Neural cell (in vitro differentiated cells): Measurements from ENCODE around the gene MRPL4. TPM values are rescaled to one million over a fixed set of nuclear protein-coding genes. Genes with fewer than 3 reads are reported as not detected.

Experiments
- H2AFZ ChIP-seq: fragments of 200-600, 300-800 bp; sonication (generic), shearing (Covaris generic); 2 replicates; pipeline ENCODE4 v1.6.0; 2014; ENCODE audit warnings: low read depth, mild to moderate bottlenecking, antibody characterized with exemption, low read length, moderate library complexity
- H3F3A ChIP-seq: fragments of 200-600 bp; shearing (Covaris generic); 2 replicates; pipeline ENCODE4 v1.6.1; 2016; ENCODE audit warnings: mild to moderate bottlenecking, moderate library complexity, mixed read lengths, antibody characterized with exemption, low read length; ENCODE audit not compliant: insufficient read depth, poor library complexity, severe bottlenecking
- H3K27ac ChIP-seq: fragments of 200-600, 300-800 bp; sonication (generic), shearing (Covaris generic); 2 replicates; pipeline ENCODE4 v1.5.1; 2014; ENCODE audit warnings: mild to moderate bottlenecking, low read length, moderate library complexity
- H3K27me3 ChIP-seq: fragments of 300-800, 200-600 bp; sonication (generic), shearing (Covaris generic); 2 replicates; pipeline ENCODE4 v1.6.0; 2014; ENCODE audit warnings: mild to moderate bottlenecking, low read depth, low read length, moderate library complexity; ENCODE audit not compliant: insufficient read depth
- H3K36me3 ChIP-seq: fragments of 300-800, 200-600 bp; sonication (generic), shearing (Covaris generic); 2 replicates; pipeline ENCODE4 v1.5.1; 2014; ENCODE audit warnings: mild to moderate bottlenecking, antibody characterized with exemption, low read length, moderate library complexity; ENCODE audit not compliant: insufficient read depth
- H3K4me2 ChIP-seq: fragments of 300-800, 200-600 bp; sonication (generic), shearing (Covaris generic); 2 replicates; pipeline ENCODE4 v1.6.0; 2014; ENCODE audit warnings: mild to moderate bottlenecking, low read length
- H3K4me3 ChIP-seq: fragments of 300-800, 200-600 bp; sonication (generic), shearing (Covaris generic); 2 replicates; pipeline ENCODE4 v1.5.1; 2014; ENCODE audit warnings: mild to moderate bottlenecking, low read length, moderate library complexity
- H3K79me2 ChIP-seq: fragments of 200-600 bp; shearing (Covaris generic); replicated peaks from 2 replicates; pipeline ENCODE4 v1.6.0; 2014; ENCODE audit warnings: mild to moderate bottlenecking, low read length, moderate library complexity; ENCODE audit not compliant: insufficient read depth
- H3K9ac ChIP-seq: fragments of 300-800, 200-600 bp; sonication (generic), shearing (Covaris generic); 2 replicates; pipeline ENCODE4 v1.6.1; 2016; ENCODE audit warnings: mild to moderate bottlenecking, low read length, mixed read lengths
- H3K9me2 ChIP-seq: fragments of 200-600 bp; shearing (Covaris generic); 2 replicates; pipeline ENCODE4 v1.6.1; 2016; ENCODE audit warnings: mild to moderate bottlenecking, low read length, mixed read lengths; ENCODE audit not compliant: insufficient read depth
- H3K9me3 ChIP-seq: fragments of 200-600, 300-800 bp; sonication (generic), shearing (Covaris generic); 2 replicates; pipeline ENCODE4 v1.6.1; 2016; ENCODE audit warnings: mild to moderate bottlenecking, mixed run types, low read length, moderate library complexity, mixed read lengths
- H4K20me1 ChIP-seq: fragments of 200-600 bp; shearing (Covaris generic); 2 replicates; pipeline ENCODE4 v1.6.1; 2016; ENCODE audit warnings: mild to moderate bottlenecking, mixed run types; ENCODE audit not compliant: insufficient read depth
- EP300 ChIP-seq: fragments of 450-650 bp; conservative IDR thresholded peaks from 2 replicates; pipeline ENCODE4 v1.6.1; 2014; ENCODE audit warnings: antibody characterized with exemption, mild to moderate bottlenecking, moderate library complexity; ENCODE audit not compliant: poor library complexity, severe bottlenecking
- EZH2 ChIP-seq: fragments of 200-600, 300-800 bp; shearing (Covaris generic), sonication (generic); IDR thresholded peaks from 2 replicates; pipeline ENCODE4 v1.6.1; 2014; ENCODE audit warnings: antibody characterized with exemption, low read length, borderline replicate concordance, mild to moderate bottlenecking; ENCODE audit not compliant: insufficient read depth, poor library complexity, severe bottlenecking
- MXI1 ChIP-seq: fragments of 450-650 bp; conservative IDR thresholded peaks from 2 replicates; pipeline ENCODE4 v1.6.1; 2014; ENCODE audit warnings: antibody characterized with exemption, mild to moderate bottlenecking; ENCODE audit not compliant: poor library complexity, severe bottlenecking
- POLR2AphosphoS5 ChIP-seq: IDR thresholded peaks from 2 replicates; pipeline ENCODE4 v1.6.1; 2012
- RAD21 ChIP-seq: fragments of 450-650 bp; conservative IDR thresholded peaks from 2 replicates; pipeline ENCODE4 v1.6.1; 2014; ENCODE audit warnings: antibody characterized with exemption, mild to moderate bottlenecking, moderate library complexity
- SMC3 ChIP-seq: fragments of 450-650 bp; conservative IDR thresholded peaks from 2 replicates; pipeline ENCODE4 v1.6.1; 2014; ENCODE audit warnings: antibody characterized with exemption, mild to moderate bottlenecking, moderate library complexity; ENCODE audit not compliant: poor library complexity
- TAF1 ChIP-seq: IDR thresholded peaks from 2 replicates; pipeline ENCODE4 v1.6.1; 2012; ENCODE audit warnings: low read depth
- polyA plus RNA-seq: library from polyadenylated mRNA; depleted of rRNA; stranded (reverse); fragments of >200 nt; gene quantifications from 2 replicates; pipeline ENCODE4 v1.2.3, GENCODE V29; 2014
- TF ChIP-seq, protein P1 (sequence below): fragments of 450-650 bp; IDR thresholded peaks from 2 replicates; pipeline ENCODE4 v1.5.1; 2014; ENCODE audit warnings: antibody characterized with exemption, mild to moderate bottlenecking, moderate library complexity; ENCODE audit not compliant: poor library complexity, severe bottlenecking
- TF ChIP-seq, protein P2 (sequence below): IDR thresholded peaks from 2 replicates; pipeline ENCODE4 v1.6.1; 2012; ENCODE audit warnings: borderline replicate concordance

MRPL4 gene
- polyA plus RNA-seq, 1 donor from 2014 or later = 27.2 TPM

DNA sequence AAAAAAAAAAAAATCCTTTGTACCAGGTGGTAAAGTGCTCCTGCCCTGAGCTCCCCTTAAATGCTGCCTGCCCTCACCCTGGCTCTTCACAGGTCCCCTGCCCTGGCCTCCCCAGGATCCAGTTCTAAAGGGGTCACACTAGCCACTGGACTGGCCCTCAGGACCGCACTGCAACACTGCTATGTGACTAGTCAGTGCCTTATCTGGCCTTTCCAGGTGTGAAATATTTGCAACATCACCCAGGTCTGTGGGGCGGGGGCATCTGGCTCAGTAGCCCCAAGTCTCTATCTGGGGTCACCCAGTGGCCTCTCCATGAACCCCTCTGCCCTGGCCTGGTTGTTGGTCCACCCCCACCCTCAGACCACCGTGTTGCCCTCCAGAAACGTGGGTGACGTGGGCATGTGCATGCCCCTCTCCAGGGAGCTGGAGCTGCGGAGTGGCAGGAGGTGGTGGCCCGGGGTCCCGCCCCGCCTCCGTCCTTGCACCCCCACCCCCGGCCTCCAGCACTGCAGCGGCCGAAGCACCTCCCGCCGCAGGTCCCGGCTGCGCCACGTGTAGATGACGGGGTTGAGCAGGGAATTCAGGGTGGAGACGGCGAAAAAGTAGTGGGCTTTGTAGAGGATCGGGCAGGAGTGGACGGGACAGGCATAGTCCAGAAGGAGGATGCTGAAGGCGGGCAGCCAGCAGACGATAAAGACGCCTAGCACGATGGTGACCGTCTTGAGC, 28.4 kb upstream of the MRPL4 start:
- Histone ChIP-seq H3K27me3 (no peaks in the 10 kb centered on the region), H3K4me3 (no peak overlapping the region), H3K79me2 (peaks cover 4% of the 10 kb centered on the region), H3K27ac (no peak overlapping the region), H2AFZ (no peak overlapping the region), H4K20me1 (no peaks in the 10 kb centered on the region), H3K9me2 (no peaks in the 10 kb centered on the region), H3K9ac (no peak overlapping the region), H3K9me3 (no peaks in the 10 kb centered on the region), H3K36me3 (no peaks in the 10 kb centered on the region), H3K4me2 (no peak overlapping the region), H3F3A (no peaks in the 10 kb centered on the region)
- TF ChIP-seq POLR2AphosphoS5 (no peak), SMC3 (no peak), EZH2 (no peak), EP300 (no peak), MXI1 (no peak), RAD21 (no peak), TAF1 (no peak)
- TF ChIP-seq, protein P1, sequence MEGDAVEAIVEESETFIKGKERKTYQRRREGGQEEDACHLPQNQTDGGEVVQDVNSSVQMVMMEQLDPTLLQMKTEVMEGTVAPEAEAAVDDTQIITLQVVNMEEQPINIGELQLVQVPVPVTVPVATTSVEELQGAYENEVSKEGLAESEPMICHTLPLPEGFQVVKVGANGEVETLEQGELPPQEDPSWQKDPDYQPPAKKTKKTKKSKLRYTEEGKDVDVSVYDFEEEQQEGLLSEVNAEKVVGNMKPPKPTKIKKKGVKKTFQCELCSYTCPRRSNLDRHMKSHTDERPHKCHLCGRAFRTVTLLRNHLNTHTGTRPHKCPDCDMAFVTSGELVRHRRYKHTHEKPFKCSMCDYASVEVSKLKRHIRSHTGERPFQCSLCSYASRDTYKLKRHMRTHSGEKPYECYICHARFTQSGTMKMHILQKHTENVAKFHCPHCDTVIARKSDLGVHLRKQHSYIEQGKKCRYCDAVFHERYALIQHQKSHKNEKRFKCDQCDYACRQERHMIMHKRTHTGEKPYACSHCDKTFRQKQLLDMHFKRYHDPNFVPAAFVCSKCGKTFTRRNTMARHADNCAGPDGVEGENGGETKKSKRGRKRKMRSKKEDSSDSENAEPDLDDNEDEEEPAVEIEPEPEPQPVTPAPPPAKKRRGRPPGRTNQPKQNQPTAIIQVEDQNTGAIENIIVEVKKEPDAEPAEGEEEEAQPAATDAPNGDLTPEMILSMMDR = no peak
- TF ChIP-seq, protein P2, sequence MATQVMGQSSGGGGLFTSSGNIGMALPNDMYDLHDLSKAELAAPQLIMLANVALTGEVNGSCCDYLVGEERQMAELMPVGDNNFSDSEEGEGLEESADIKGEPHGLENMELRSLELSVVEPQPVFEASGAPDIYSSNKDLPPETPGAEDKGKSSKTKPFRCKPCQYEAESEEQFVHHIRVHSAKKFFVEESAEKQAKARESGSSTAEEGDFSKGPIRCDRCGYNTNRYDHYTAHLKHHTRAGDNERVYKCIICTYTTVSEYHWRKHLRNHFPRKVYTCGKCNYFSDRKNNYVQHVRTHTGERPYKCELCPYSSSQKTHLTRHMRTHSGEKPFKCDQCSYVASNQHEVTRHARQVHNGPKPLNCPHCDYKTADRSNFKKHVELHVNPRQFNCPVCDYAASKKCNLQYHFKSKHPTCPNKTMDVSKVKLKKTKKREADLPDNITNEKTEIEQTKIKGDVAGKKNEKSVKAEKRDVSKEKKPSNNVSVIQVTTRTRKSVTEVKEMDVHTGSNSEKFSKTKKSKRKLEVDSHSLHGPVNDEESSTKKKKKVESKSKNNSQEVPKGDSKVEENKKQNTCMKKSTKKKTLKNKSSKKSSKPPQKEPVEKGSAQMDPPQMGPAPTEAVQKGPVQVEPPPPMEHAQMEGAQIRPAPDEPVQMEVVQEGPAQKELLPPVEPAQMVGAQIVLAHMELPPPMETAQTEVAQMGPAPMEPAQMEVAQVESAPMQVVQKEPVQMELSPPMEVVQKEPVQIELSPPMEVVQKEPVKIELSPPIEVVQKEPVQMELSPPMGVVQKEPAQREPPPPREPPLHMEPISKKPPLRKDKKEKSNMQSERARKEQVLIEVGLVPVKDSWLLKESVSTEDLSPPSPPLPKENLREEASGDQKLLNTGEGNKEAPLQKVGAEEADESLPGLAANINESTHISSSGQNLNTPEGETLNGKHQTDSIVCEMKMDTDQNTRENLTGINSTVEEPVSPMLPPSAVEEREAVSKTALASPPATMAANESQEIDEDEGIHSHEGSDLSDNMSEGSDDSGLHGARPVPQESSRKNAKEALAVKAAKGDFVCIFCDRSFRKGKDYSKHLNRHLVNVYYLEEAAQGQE = no peak

DNA sequence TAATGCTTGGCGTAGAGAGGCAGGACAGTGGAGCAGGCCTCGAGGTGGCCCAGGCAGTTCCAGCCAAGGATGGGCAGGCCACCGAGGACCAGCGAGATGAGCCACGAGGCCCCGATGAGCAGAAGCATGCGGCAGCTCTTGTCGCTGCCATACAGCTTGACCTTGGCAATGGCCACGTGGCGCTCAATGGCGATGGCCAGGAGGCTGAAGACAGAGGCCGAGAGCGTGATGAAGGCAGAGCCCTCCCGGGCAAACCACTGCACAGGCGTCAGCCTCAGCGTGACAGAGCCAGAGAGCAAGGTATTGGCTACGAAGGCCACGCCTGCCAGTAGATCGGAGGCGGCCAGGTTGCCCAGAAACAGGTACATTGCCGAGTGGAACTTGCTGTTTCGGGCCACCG, 27.7 kb upstream of the MRPL4 start:
- no peaks in the 10 kb centered on the region for H3K9me3 ChIP-seq
- no peak overlapping the region for H3K9ac ChIP-seq
- H3K4me3 ChIP-seq = no peak overlapping the region
- no peaks in the 10 kb centered on the region for H3F3A ChIP-seq
- no peak overlapping the region for H3K4me2 ChIP-seq
- H3K79me2 ChIP-seq = peaks cover 10% of the 10 kb centered on the region
- no peak overlapping the region for H3K27ac ChIP-seq
- no peaks in the 10 kb centered on the region for H4K20me1 ChIP-seq
- H3K9me2 ChIP-seq = no peaks in the 10 kb centered on the region
- TF ChIP-seq SMC3 (no peak), EZH2 (no peak), RAD21 (no peak), POLR2AphosphoS5 (no peak), EP300 (no peak), TAF1 (no peak), MXI1 (no peak)
- TF ChIP-seq, protein P2 = no peak
- TF ChIP-seq, protein P1 = no peak
- H3K27me3 ChIP-seq = no peaks in the 10 kb centered on the region
- no peak overlapping the region for H2AFZ ChIP-seq
- no peaks in the 10 kb centered on the region for H3K36me3 ChIP-seq
